Activated CD4-positive, alpha-beta T cell treated with anti-CD3 and anti-CD28 coated beads, Interleukin-2, amount 50 U/mL, for 16 hours (primary cell): ENCODE data around the gene DMD.

ENCODE experiments used
- DNase-seq: peaks from one replicate; pipeline ENCODE4 v3.0.0-alpha.2; 2020

Gene DMD

DNA sequence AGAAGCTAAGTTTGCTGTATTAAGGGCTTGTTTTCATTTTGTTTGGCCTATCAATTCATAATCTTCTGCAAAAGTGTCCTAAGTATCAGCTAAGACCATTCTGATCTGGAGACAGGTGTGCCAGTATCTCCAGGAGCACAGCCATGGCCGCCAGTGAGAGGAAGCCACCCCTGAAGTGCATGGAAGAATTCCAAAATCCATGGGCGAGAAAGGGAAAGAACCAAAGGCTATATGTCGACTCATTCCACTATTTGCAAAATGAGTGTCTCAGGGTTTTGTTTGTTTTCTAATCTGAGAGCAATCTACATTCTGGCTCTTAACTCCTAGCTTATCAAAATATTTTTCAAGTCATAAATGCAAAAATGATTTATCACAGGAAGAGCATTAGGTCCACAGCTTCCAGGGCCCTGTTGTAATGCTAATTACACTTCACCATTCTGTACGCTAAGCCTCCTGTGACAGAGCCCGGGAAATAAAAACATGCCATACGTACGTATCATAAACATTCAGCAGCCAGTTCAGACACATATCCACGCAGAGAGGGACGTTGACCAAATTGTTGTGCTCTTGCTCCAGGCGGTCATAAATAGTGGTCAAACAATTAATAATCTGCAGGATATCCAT, 2002.2 kb downstream of the DMD start:
- DNase-seq, result no peak

GRCh38 chrX:31201503-31201902, 2009.8 kb downstream of the DMD start:
- no peak for DNase-seq

- DNase-seq, result no peak
These were observed 2010.9 kb downstream of the DMD start for GRCh38 chrX:31200430-31200829.

DNA sequence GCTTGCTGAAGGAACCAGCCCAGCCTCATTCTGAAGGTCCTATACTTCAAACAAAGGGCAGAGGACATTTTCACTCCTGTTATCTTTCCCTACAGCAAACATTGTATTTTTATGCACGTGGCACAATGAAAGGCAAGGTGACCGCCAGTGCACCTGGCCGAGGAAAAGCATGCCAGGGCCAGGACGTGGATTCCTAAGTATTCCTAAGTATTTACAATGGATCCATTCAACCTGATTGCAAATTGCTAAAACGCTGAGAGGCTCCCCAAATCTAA, 2011.6 kb downstream of the DMD start:
- DNase-seq, result no peak

GRCh38 chrX:31199056-31199839, 2012.1 kb downstream of the DMD start:
- peak; percentile 2 for DNase-seq

DNA sequence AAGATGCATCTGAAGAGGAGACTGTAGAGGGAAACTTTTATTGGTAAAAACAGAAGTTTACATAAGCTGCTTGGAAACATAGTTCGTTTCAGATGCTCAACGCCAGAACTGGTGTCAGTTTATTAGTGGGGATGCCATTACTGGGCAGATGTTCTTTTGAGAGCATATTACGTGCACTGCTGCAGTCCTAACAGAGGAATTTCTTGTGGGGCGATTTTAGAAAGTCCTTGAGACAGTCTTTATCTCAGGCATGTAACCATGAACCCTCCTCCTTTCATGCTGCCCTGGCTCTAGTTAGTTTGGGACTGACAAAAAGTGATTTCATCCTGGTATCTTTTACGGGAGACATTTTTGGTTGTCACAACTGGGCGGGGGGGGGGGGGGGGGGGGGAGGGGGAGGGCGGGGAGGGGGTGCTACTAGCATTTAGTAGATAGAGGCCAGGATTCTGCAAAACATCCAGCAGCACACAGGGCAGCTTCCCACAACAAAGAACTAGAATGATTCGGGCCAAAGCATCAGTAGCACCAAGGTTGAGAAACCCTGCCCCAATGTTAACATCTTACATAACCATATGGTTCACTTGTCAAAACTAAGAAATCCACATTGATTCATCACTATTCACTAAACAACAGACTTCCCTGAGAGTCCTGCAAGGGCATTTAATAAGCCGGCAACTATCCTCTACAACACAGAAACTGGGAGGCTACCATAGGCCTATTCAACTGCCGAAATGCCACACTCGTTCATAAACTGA, 2021.0 kb downstream of the DMD start:
- DNase-seq, result no peak

DNA sequence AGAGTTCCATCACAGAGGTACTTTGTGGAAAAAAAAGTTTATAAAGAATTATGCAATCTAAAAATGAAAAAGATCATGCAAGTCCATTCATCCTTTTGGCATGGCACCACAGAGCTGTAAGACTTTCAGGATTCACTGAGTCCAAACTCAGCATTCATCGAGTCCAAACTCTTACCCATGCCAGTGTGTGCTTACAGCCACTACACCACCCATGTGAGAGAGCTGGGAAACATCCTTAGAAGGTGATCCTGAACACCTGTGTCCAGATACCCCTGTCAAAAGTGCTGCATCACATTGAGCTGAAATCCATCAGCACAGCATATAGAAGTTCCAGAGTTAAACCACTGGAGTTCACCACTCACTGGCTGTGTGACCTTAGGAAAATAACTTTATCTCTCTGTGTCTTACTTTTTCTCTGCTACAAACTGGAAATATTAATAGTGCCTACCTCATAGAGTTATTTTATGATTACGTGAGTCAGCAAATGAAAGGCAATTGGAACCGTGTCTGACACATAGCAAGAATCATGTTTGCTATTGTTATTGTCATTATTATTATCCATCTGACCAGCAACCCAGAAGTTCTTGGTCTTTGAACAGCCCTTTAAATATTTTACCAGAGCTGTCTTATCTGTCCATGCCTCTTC, 2024.5 kb downstream of the DMD start:
- no peak for DNase-seq

DNA sequence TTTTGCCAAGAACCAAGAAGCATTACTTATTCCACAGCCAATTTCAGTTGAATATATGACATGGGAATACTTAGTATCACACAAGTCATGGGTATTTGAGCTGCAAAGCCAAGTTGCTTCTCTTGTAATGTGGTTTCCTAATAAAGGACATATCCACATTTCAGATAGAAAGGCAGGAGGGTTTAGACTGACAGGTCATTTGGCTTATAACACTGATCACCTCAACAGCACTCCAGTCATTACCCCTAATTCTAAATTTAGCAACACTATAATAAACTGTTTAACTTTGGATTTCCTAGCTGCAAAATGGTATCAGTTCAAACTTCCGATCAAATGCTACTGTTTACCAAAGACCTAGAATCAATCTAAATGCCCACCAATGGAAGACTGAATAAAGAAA, 2025.5 kb downstream of the DMD start:
- DNase-seq, result no peak

- DNase-seq, result peak; percentile 8
These were observed 2029.9 kb downstream of the DMD start for GRCh38 chrX:31181377-31182000.

DNA sequence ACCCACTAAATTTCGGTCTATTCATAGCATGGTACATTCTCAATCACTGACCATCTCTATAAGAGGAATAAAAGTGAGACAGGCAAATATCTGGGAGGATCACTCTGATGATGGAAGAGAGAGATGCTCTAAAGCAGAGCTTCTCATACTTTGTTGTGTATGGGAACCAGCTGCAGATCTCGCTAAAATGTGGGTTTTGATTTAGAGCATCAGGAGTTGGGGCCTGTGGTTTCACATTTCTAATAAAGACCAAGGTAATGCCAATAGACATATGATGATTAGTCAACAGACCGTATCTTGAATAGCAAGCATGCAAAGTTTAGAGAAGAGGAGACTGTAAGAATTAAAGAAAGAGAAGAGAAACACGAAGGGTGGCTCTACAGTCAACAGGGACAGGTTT, 2032.1 kb downstream of the DMD start:
- no peak for DNase-seq

- no peak for DNase-seq
These were observed 2032.6 kb downstream of the DMD start for GRCh38 chrX:31178769-31179125.

DNA sequence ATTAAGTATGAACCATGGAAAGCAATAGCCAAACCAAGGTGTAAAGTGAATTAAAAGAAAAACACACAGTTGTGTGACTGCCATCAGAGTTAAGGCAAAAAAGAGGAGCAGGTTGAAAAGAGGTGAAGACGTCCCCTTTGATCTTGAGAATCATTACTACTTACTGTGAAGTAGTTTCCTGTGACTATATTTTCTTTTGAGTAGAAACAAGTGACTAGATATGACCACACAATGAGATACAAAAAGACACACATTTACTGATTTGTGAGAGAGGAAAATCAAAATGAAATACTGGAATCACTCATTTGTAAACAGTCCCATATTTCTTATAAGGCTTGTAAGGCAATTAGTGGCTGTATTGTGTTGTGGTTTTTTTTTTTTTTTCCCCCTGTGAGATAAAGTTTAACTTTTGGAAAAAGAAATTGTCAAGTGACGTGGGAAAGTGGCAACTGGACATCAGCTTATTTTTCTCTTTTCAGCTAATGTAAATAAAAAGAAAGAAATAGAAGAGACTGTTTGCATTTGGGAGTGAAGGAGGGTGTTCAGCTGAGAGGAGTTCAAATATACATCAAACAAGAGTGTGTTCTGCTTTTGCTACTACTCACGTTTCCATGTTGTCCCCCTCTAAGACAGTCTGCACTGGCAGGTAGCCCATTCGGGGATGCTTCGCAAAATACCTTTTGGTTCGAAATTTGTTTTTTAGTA, 2033.1 kb downstream of the DMD start:
- peak; percentile 39 for DNase-seq

- no peak for DNase-seq
These were observed 2040.6 kb downstream of the DMD start for GRCh38 chrX:31170792-31171191.

DNA sequence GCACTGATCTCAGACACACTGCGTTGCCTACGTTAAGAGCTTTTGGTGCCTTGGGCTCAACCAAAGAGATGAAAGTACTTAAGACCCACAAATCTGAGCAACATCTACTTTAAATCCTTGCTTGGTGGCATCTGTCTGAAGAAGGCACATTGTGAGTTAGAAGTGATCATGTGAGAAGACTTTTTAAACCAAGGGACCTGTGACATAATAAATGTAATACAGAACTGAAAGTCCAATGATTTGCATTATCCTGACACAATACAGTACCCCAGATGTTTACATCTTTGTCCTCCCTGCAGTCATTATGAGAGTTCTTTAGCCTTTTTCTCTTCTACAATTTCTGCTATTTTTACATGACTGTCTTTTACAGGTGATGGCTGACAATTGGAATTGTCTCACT, 2042.8 kb downstream of the DMD start:
- no peak for DNase-seq

DNA sequence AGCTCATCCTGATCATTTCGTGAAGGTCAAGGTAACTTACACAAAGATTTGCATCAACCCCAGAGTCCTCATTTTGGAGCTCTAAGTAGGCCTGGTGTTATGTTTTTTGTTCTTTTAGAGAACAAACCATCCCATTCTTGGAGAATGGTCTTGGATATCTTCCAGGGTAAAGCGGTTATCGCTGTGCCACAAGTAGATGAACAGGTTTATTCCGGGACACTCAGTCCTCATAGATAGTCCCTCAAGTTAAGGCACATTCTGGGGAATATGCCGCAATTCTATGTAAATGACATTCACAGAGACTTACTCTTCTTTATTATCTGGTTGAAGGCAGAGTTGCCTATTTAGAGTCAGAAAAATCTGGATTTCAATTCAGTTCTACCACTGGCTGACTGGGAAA, 2044.5 kb downstream of the DMD start:
- DNase-seq, result no peak

- DNase-seq, result no peak
These were observed 2044.9 kb downstream of the DMD start for GRCh38 chrX:31166416-31166815.

GRCh38 chrX:31165241-31166035, 2045.9 kb downstream of the DMD start:
- no peak for DNase-seq

GRCh38 chrX:31154946-31155345, 2056.4 kb downstream of the DMD start:
- no peak for DNase-seq

DNA sequence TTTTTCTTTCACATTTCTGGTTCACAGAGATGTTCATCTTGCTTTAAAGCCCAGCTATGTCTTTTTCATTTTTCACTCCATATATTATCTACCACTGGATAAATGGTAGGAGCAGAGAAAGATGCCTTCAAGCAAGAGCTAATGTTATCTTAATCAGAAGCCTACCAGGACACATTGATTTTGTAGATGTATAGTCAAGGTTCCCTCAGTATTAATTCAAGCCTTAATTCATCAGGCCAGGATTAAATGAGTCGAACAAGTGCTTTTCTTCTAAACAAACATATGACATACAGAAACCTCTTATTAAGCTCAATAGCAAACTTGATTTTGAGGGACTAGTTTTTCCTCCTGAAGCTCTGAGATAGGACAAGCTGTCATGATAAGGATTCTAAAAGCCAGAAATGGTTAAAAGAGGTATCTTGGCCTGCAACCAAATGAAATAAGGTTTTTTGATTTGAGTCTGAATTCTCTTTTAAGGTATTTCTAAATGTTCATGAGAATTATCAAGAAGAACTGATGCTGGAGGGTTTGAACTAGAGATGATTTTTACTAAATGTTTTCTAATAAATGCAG, 2057.8 kb downstream of the DMD start:
- DNase-seq, result no peak

- no peak for DNase-seq
These were observed 2064.2 kb downstream of the DMD start for GRCh38 chrX:31147175-31147574.

DNA sequence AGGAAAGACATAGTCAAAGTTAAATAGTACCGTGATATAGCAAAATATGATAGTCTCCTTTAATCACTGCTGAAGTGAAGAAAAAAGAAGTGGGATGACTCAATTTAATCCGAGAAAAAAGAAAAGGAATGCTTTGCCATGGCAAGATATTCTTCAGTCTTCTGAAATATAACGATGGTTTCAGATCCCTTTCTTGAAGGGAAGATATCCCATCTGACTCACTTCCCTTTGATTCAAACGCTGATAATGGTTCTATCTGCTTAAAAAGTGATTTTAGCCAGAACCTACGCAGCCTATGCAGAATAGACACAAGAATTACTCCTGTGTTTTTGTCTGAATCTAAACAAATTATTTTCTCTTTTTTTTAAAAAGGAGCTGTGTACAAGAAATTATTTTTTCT, 2071.4 kb downstream of the DMD start:
- DNase-seq, result no peak

DNA sequence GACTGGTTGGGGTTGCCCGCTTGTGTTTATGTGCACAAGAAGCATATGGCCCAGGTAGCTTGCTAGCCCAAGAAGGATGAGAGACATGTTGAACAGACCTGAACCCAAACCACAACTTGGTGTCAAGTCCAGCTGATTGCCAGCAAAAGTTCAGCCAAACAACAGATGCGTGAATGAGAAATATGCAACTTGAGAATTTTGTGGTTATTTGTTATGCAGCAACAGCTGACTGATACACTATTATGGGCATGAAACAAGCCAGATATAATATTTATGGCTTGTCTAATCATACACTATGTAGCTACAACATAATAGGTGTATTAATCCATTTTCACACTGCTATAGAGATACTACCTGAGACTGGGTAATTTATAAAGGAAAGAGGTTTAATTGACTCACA, 2073.2 kb downstream of the DMD start:
- DNase-seq, result no peak
